HS-5 (cell line): ENCODE measurements around the gene GREB1L.

ENCODE experiments used
- DNase-seq: peaks from one replicate; pipeline ENCODE4 v3.0.0-alpha.2; 2012; ENCODE audit warnings: low read depth

GREB1L gene

GRCh38 chr18:21450503-21450902 lies 208.5 kb downstream of the GREB1L start:
- no peak for DNase-seq

- no peak for DNase-seq
Observed at GRCh38 chr18:21450913-21451312, 208.9 kb downstream of the GREB1L start.

DNA sequence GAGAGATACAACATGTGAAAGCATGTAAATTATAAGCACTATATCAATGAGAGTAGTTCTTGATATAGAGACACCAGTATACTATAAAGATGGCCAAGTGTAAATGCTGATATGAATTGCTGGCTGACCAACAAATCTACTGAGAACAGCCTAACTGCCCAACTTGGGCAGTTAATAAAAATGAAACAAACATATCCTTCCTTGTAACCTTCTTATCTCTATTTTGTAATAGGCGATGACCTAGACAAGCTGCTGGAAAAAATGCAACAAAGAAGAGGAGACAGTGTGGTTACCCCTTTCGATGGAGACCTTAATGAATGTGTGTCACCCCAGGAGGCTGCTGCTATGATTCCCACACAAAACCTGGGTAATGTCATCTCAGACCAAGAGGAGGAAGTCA lies 209.8 kb downstream of the GREB1L start:
- no peak for DNase-seq

- DNase-seq = no peak
Observed at GRCh38 chr18:21452276-21452780, 210.3 kb downstream of the GREB1L start.

DNA sequence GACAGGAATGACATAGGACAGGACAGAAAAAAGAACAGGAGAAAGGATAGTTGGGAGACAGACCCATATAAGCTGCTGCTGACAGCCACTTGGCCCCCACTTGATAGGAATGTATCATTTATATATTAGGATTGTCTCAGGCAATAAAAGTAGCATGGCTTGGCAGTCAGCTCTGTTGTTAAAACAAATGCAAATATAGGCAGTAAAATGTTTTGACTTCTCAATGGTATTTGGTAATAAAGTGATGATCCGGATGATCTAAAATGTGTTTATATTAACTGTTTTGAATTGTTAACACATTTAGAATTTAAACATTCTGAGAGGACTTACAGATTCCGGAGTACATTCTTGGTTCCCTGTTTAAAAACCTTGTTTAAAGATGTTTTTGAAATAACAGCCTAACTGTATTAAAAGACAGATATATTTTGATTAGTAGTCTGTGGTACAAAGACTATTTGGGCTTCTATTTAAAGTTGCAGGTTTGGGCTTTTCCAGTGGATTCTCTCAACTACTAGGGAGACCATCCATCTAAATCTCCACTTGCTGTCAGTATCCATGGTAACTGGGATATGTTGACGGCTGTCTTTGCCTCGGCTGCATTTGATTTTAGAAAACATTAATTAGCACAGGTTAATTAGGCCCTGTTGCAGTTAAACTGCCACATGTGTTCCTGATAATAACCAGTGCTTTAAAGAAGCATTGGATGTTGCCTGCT lies 210.9 kb downstream of the GREB1L start:
- no peak for DNase-seq

GRCh38 chr18:21453511-21453901 lies 211.5 kb downstream of the GREB1L start:
- DNase-seq = no peak

- no peak for DNase-seq
Observed at GRCh38 chr18:21454725-21455124, 212.7 kb downstream of the GREB1L start.

DNA sequence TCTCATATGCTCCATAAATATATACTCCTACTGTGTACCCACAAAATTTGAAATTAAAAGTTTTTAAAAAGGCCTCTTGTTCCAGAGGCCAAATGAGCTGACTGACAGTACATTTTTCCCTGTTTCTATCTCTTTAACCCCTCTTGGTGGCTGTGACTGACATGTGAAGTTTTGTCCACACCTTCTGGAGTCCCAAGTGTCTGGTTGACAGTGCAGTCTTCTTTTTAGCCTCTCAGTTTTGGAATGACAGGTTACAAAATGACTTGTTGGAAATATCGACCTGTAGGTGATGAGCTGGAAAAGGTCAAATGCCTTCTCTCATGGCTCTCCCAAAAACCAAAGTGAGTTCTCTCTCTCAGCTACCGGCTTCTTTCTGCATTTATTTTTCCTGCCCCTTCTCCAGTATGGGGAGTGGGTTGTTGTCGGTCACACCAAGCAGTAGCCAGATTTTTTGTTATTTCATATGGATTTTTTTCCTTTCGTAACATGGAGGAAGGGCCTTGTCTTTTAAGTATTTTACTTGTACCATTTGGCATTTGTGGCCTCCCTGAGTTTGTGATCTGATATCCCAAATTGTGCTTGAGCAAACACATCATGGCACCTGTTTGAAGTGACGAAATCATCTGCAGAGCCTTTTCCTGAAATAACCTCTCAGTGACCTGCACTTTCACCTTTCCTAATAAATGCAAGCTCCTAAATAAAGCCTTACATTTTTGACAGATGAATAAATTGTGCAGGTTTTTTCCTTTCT lies 214.6 kb downstream of the GREB1L start:
- no peak for DNase-seq

GRCh38 chr18:21457179-21457535 lies 215.1 kb downstream of the GREB1L start:
- DNase-seq = no peak

- no peak for DNase-seq
Observed at GRCh38 chr18:21458310-21458709, 216.3 kb downstream of the GREB1L start.

- no peak for DNase-seq
Observed at GRCh38 chr18:21458788-21459187, 216.8 kb downstream of the GREB1L start.

DNA sequence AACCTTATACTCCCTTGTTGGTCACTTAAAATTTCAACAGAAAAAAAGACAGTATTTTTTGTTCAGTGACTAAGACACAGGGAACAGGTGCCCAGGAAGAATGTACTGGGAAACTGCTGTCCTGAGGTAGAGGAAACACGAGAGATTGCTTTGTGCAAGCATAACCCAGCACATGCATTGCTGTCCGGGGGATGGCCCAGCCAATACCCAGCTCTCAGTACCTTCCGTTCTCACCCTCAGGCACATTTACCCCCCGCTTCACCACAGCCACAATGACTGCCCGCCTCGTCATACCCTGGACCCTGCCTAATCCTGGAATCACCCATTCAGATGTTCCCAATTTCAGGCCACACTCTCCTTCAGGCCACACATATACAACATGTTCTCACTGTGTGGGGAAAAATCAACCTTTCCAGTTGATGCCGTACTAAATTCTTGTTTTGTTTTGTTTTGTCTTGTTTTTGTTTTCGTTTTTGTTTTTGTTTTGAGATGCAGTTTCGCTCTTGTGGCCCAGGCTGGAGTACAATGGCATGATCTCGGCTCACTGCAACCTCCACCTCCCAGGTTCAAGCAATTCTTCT lies 217.8 kb downstream of the GREB1L start:
- no peak for DNase-seq

- DNase-seq = no peak
Observed at GRCh38 chr18:21461460-21461859, 219.4 kb downstream of the GREB1L start.

DNA sequence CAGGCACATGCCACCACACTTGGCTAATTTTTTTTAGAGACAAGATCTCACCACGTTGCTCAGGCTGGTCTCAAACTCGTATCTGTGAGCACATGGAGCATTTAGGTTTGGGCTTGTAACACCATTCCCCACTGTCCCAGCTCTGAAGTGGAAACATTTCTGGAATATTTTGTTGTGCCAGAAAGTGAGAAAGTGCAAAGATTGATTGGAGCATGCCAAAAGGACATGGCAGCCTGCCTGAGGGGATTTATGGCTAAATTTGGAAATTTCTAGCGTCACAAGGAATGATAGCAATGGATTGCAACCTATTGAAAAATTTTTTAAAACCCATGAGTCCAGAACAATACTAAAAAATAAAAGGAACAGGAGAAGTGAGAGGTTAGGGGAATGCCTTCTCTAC lies 221.7 kb downstream of the GREB1L start:
- DNase-seq = no peak

- DNase-seq = no peak
Observed at GRCh38 chr18:21468514-21469164, 226.6 kb downstream of the GREB1L start.

DNA sequence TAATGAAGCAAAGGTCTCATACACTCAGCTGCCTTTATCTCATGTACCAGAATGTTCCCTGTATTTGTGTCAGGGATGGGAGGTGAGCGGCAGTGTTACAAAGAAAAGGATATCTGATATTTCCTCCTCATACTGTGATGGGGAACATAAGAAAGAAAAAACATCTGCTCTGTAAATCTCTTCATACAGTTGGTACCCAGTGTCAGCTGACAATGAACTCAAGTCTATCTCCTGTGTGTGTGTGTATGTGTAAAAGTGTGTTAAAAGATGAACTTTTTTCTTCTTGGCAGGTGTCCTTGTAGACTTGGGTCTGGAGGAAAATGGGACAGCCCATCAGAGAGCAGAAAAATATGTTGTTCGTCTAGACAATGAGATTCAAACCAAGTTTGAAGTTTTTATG lies 230.7 kb downstream of the GREB1L start:
- no peak for DNase-seq

- no peak for DNase-seq
Observed at GRCh38 chr18:21474621-21475020, 232.6 kb downstream of the GREB1L start.

GRCh38 chr18:21479721-21480120 lies 237.7 kb downstream of the GREB1L start:
- no peak for DNase-seq

GRCh38 chr18:21481739-21482138 lies 239.7 kb downstream of the GREB1L start:
- no peak for DNase-seq

- DNase-seq = no peak
Observed at GRCh38 chr18:21483051-21483450, 241.0 kb downstream of the GREB1L start.

- DNase-seq = no peak
Observed at GRCh38 chr18:21484851-21485636, 243.0 kb downstream of the GREB1L start.

- no peak for DNase-seq
Observed at GRCh38 chr18:21486905-21487437, 244.9 kb downstream of the GREB1L start.
